IMR-90 (cell line): ENCODE measurements around the gene CIB1. TPM values are rescaled to one million over a fixed set of nuclear protein-coding genes. Genes with fewer than 3 reads are reported as not detected.

ENCODE experiments used
- ATAC-seq: fragments of 200-7000 bp; cut with Tn5 transposase; 2 replicates; pipeline ENCODE4 v1.9.1; 2020; ENCODE audit warnings: low read depth, mild to moderate bottlenecking, moderate library complexity
- BruUV-seq: library from RNA; stranded (reverse); fragments of 400-500 nt; replicated peaks from 2 replicates; lab custom pipeline; 2021; lab: Mats Ljungman, UMichigan
- CTCF ChIA-PET: fragments of 300-600 bp; formaldehyde crosslinking; extraction: SDS; loops from one replicate; lab custom pipeline; 2021; ENCODE audit warnings: antibody characterized with exemption; lab: Yijun Ruan, JAX
- POLR2A ChIA-PET: fragments of 300-600 bp; sonication (Branson Sonifier 250); formaldehyde crosslinking; loops from one replicate; lab custom pipeline; 2022; ENCODE audit warnings: antibody characterized with exemption; ENCODE audit not compliant: unreplicated experiment; lab: Charles Lee
- DNase-seq: peaks from one replicate; pipeline ENCODE4 v3.0.0; 2013
- H2AFZ ChIP-seq: replicated peaks from 2 replicates; pipeline ENCODE3; 2013; ENCODE audit warnings: low read length, mild to moderate bottlenecking; ENCODE audit not compliant: poor library complexity
- H2AK5ac ChIP-seq: 2 replicates; pipeline ENCODE4 v1.6.1; 2013; ENCODE audit warnings: low read depth, low read length, inconsistent platforms
- H2AK9ac ChIP-seq: replicated peaks from 2 replicates; pipeline ENCODE3; 2013; ENCODE audit warnings: mild to moderate bottlenecking, low read depth, low read length, moderate library complexity; ENCODE audit not compliant: poor library complexity
- H2BK120ac ChIP-seq: 2 replicates; pipeline ENCODE4 v1.6.1; 2013; ENCODE audit warnings: low read depth, low read length, inconsistent platforms
- H2BK15ac ChIP-seq: 3 replicates; pipeline ENCODE4 v1.6.1; 2013; ENCODE audit warnings: low read depth, low read length, inconsistent platforms
- H2BK20ac ChIP-seq: 2 replicates; pipeline ENCODE4 v1.6.1; 2013; ENCODE audit warnings: low read depth, mild to moderate bottlenecking, inconsistent platforms, low read length, moderate library complexity
- H2BK5ac ChIP-seq: 2 replicates; pipeline ENCODE4 v1.6.1; 2013; ENCODE audit warnings: mild to moderate bottlenecking, low read depth, low read length, inconsistent platforms; ENCODE audit not compliant: poor library complexity, severe bottlenecking
- H3K14ac ChIP-seq: replicated peaks from 2 replicates; pipeline ENCODE4 v1.6.1; 2013; ENCODE audit warnings: low read depth, low read length, inconsistent platforms
- H3K18ac ChIP-seq: 2 replicates; pipeline ENCODE4 v1.6.1; 2013; ENCODE audit warnings: low read depth, low read length, control low read depth
- H3K23ac ChIP-seq: 2 replicates; pipeline ENCODE4 v1.6.1; 2013; ENCODE audit warnings: low read depth, low read length, inconsistent platforms
- H3K27ac ChIP-seq: 2 replicates; pipeline ENCODE4 v1.5.1; 2013; ENCODE audit warnings: mild to moderate bottlenecking, control low read depth, low read length; ENCODE audit not compliant: insufficient read depth
- H3K27me3 ChIP-seq: 2 replicates; pipeline ENCODE4 v1.6.1; 2013; ENCODE audit warnings: low read length; ENCODE audit not compliant: control insufficient read depth, insufficient read depth
- H3K36me3 ChIP-seq: 2 replicates; pipeline ENCODE4 v1.6.1; 2013; ENCODE audit warnings: low read length, mixed read lengths; ENCODE audit not compliant: control insufficient read depth, insufficient read depth
- H3K4ac ChIP-seq: 2 replicates; pipeline ENCODE4 v1.6.1; 2013; ENCODE audit warnings: low read depth, low read length, inconsistent platforms
- H3K4me1 ChIP-seq: 2 replicates; pipeline ENCODE4 v1.6.1; 2013; ENCODE audit warnings: low read length, mixed read lengths; ENCODE audit not compliant: control insufficient read depth, insufficient read depth
- H3K4me2 ChIP-seq: 2 replicates; pipeline ENCODE4 v1.6.1; 2013; ENCODE audit warnings: low read depth, mild to moderate bottlenecking, control low read depth, low read length, moderate library complexity
- H3K4me3 ChIP-seq: 2 replicates; pipeline ENCODE4 v1.5.1; 2013; ENCODE audit warnings: low read depth, mild to moderate bottlenecking, control low read depth, low read length, moderate library complexity; ENCODE audit not compliant: insufficient read depth
- H3K56ac ChIP-seq: 2 replicates; pipeline ENCODE4 v1.6.1; 2013; ENCODE audit warnings: low read length, inconsistent platforms; ENCODE audit not compliant: insufficient read depth; ENCODE audit errors: extremely low read depth
- H3K79me1 ChIP-seq, 2 experiments: 2 replicates each; pipeline ENCODE4 v1.6.1; 2013; ENCODE audit warnings: low read length in 2 of 2, inconsistent platforms in 1 of 2, low read depth in 1 of 2
- H3K9ac ChIP-seq: 2 replicates; pipeline ENCODE4 v1.6.1; 2013; ENCODE audit warnings: low read depth, low read length, control low read depth
- H3K9me1 ChIP-seq: 2 replicates; pipeline ENCODE4 v1.6.1; 2013; ENCODE audit warnings: low read length, inconsistent platforms; ENCODE audit not compliant: insufficient read depth
- H3K9me3 ChIP-seq: 2 replicates; pipeline ENCODE4 v1.6.1; 2013; ENCODE audit warnings: low read length; ENCODE audit not compliant: control insufficient read depth, insufficient read depth
- H4K20me1 ChIP-seq: 2 replicates; pipeline ENCODE4 v1.6.1; 2013; ENCODE audit warnings: low read length, inconsistent platforms; ENCODE audit not compliant: insufficient read depth
- H4K5ac ChIP-seq: 2 replicates; pipeline ENCODE4 v1.6.1; 2013; ENCODE audit warnings: mild to moderate bottlenecking, low read depth, low read length, control low read depth
- H4K8ac ChIP-seq, 2 experiments: 2 replicates each; pipeline ENCODE4 v1.6.1; 2013; ENCODE audit warnings: low read depth in 2 of 2, low read length in 2 of 2, control low read depth in 1 of 2, inconsistent platforms in 1 of 2
- H4K91ac ChIP-seq: 2 replicates; pipeline ENCODE4 v1.6.1; 2013; ENCODE audit warnings: low read depth, low read length, inconsistent platforms; ENCODE audit not compliant: insufficient read depth
- CEBPB ChIP-seq: IDR thresholded peaks from 2 replicates; pipeline ENCODE4 v1.6.1; 2012; ENCODE audit warnings: low read depth, low read length, improper control_type of control experiment
- MAFK ChIP-seq: IDR thresholded peaks from 2 replicates; pipeline ENCODE4 v1.6.1; 2012; ENCODE audit warnings: low read depth, low read length, improper control_type of control experiment
- RAD21 ChIP-seq: IDR thresholded peaks from 2 replicates; pipeline ENCODE4 v1.6.1; 2012; ENCODE audit warnings: low read length, improper control_type of control experiment
- SMC3 ChIP-seq: fragments of 150-350 bp; IDR thresholded peaks from 2 replicates; pipeline ENCODE4 v1.6.1; 2016; ENCODE audit warnings: low read depth, mild to moderate bottlenecking, antibody characterized with exemption, low read length, moderate library complexity
- WGBS, 2 experiments: methylation state at CpG; one replicate each; pipeline versions ENCODE4 v1.1.5 to v1.1.7; 2013; ENCODE audit warnings: missing lambda C conversion rate in 2 of 2; ENCODE audit not compliant: insufficient read length in 1 of 2; ENCODE audit errors: extremely low coverage in 2 of 2; 5-methylcytosine and 5-hydroxymethylcytosine counted together
- dilution Hi-C: fragments of 300-500 bp; cut with HindIII; formaldehyde crosslinking; loops from one replicate; pipeline ENCODE4 v1.14.3; 2018; ENCODE audit warnings: low sequenced_read_pairs; ENCODE audit not compliant: unreplicated experiment
- in situ Hi-C: fragments of 300-500 bp; cut with MboI; formaldehyde crosslinking; loops from 3 replicates; pipeline ENCODE4 v1.14.3; 2019; ENCODE audit warnings: low sequenced_read_pairs, inconsistent platforms, mixed read lengths
- intact Hi-C: fragments of 100-400 bp; cut with micrococcal nuclease; formaldehyde crosslinking; loops from 2 replicates; pipeline ENCODE4 v1.10.0; 2022
- polyA plus RNA-seq, 3 experiments: library from polyadenylated mRNA; depleted of rRNA; stranded (reverse); fragments of >200 nt; gene quantifications; 2 replicates each; pipeline ENCODE4 v1.2.3, GENCODE V29; 2012; ENCODE audit warnings: low replicate concordance in 1 of 3
- total RNA-seq: library from RNA; depleted of rRNA; stranded (reverse); fragments of >200 nt; gene quantifications from 2 replicates; pipeline ENCODE4 v1.2.3, GENCODE V29; 2012

The CIB1 gene
- total and polyA plus RNA-seq, 2 of the 4 experiments (the other 2 are of a cell fraction) = 31.5 to 94.1 TPM

- no peak overlapping the region for H2BK15ac ChIP-seq
- 100% methylated on average over 2 of the region's 7 CpGs; no CpG with 5 or more reads in 1 of the 2 experiments for WGBS, 2 experiments
- no peak for ATAC-seq
- H3K4ac ChIP-seq = no peak overlapping the region
- no peak overlapping the region for H3K4me2 ChIP-seq
- ChIA-PET CTCF (no interaction called here), POLR2A (no interaction called here)
- no peak overlapping the region for H4K5ac ChIP-seq
- DNase-seq = no peak
- TF ChIP-seq CEBPB = no peak
- TF ChIP-seq RAD21 = no peak
- TF ChIP-seq MAFK = no peak
- TF ChIP-seq SMC3 = no peak
- no peak overlapping the region for H2BK5ac ChIP-seq
- dilution Hi-C loops = no loop called here
- no peak overlapping the region for H3K56ac ChIP-seq
- peaks cover 56% of the 10 kb centered on the region for H4K20me1 ChIP-seq
- H3K9me3 ChIP-seq = no peaks in the 10 kb centered on the region
- H4K91ac ChIP-seq = no peak overlapping the region
- no peak overlapping the region for H3K23ac ChIP-seq
- no TSS peak for BruUV-seq
- H2BK20ac ChIP-seq = no peak overlapping the region
- peaks cover 33% of the 10 kb centered on the region for H3K36me3 ChIP-seq
- H2BK120ac ChIP-seq = no peak overlapping the region
- H3K14ac ChIP-seq = no peak overlapping the region
- no peak overlapping the region for H3K18ac ChIP-seq
- H3K27me3 ChIP-seq = no peaks in the 10 kb centered on the region
- H3K9ac ChIP-seq = no peak overlapping the region
- H2AFZ ChIP-seq = no peak overlapping the region
- no peak overlapping the region for H4K8ac ChIP-seq
- peaks cover 9% of the 10 kb centered on the region for H3K9me1 ChIP-seq
- H2AK9ac ChIP-seq = no peak overlapping the region
- H3K27ac ChIP-seq = no peak overlapping the region
- intact Hi-C loops = no loop called here
- H3K4me3 ChIP-seq = no peak overlapping the region
- peaks cover 3% of the 10 kb centered on the region; the same call in 1 of the 2 replicates for H3K4me1 ChIP-seq
- in situ Hi-C loops = no loop called here
- peaks cover 36 to 75% of the 10 kb centered on the region in 2 experiments; a peak in 3 of 4 replicates for H3K79me1 ChIP-seq
- no peak overlapping the region for H2AK5ac ChIP-seq
Observed at GRCh38 chr15:90271459-90272166, 37.9 kb upstream of the CIB1 start.
